ENCODE data around the gene CDCP1.

- TF ChIP-seq CTCF (IDR thresholded peaks at IDR 0.05) (no peak), EP300 (IDR thresholded peaks at IDR 0.05) (no peak), POLR2AphosphoS5 (IDR thresholded peaks at IDR 0.05) (no peak), POLR2A (IDR thresholded peaks at IDR 0.05) (no peak)
Observed at GRCh38 chr3:45140141-45140769, 5.9 kb downstream of the CDCP1 start.

Measured in stomach (tissue), 4 donors.